GM12801 (cell line): ENCODE measurements around the gene NYNRIN.
A peak's percentile ranks its signal among the peaks of the same experiment; 100 is the strongest.

Source experiments
- TF ChIP-seq, protein P1 (sequence below): IDR thresholded peaks from one replicate; pipeline ENCODE4 v1.5.1; 2011; ENCODE audit warnings: control low read depth; ENCODE audit not compliant: insufficient read length; ENCODE audit errors: extremely low read depth

NYNRIN gene

GRCh38 chr14:24430682-24431568 is 32.1 kb downstream of the NYNRIN start:
- TF ChIP-seq, protein P1, sequence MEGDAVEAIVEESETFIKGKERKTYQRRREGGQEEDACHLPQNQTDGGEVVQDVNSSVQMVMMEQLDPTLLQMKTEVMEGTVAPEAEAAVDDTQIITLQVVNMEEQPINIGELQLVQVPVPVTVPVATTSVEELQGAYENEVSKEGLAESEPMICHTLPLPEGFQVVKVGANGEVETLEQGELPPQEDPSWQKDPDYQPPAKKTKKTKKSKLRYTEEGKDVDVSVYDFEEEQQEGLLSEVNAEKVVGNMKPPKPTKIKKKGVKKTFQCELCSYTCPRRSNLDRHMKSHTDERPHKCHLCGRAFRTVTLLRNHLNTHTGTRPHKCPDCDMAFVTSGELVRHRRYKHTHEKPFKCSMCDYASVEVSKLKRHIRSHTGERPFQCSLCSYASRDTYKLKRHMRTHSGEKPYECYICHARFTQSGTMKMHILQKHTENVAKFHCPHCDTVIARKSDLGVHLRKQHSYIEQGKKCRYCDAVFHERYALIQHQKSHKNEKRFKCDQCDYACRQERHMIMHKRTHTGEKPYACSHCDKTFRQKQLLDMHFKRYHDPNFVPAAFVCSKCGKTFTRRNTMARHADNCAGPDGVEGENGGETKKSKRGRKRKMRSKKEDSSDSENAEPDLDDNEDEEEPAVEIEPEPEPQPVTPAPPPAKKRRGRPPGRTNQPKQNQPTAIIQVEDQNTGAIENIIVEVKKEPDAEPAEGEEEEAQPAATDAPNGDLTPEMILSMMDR: no peak

- TF ChIP-seq, protein P1: peak; percentile 75
Measured at GRCh38 chr14:24431569-24432258, 32.9 kb downstream of the NYNRIN start.

DNA sequence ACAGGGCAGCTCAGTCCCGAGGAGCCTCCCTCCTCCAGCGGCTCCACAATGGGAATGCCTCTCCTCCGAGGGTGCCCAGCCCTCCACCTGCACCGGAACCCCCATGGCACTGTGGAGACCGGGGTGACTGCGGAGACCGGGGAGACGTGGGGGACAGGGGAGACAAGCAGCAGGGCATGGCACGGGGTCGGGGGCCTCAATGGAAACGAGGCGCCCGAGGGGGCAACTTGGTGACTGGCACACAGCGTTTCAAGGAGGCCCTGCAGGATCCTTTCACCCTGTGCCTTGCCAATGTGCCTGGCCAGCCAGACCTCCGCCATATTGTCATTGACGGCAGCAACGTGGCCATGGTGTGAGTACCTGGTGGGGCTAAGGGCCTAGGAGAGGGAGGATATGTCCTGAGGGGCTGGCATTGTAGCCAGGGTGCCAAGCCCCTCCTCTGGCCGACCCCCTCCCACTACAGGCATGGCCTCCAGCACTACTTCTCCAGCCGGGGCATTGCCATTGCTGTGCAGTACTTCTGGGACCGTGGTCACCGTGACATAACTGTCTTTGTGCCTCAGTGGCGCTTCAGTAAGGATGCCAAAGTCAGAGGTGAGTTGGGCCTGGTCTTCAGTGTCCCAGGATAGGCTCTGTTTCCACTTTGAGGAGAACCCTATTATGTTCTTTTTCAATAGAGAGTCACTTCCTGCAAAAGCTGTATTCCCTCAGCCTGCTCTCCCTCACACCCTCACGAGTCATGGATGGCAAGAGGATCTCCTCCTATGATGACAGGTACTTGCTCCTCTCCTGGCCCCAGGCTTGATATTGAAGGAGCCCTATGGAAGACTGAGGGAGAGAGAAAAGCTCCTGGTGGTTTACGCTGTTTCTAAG is 33.7 kb downstream of the NYNRIN start:
- TF ChIP-seq, protein P1: no peak

GRCh38 chr14:24434036-24434435 is 35.2 kb downstream of the NYNRIN start:
- TF ChIP-seq, protein P1: no peak

GRCh38 chr14:24434676-24435075 is 35.9 kb downstream of the NYNRIN start:
- TF ChIP-seq, protein P1: no peak

DNA sequence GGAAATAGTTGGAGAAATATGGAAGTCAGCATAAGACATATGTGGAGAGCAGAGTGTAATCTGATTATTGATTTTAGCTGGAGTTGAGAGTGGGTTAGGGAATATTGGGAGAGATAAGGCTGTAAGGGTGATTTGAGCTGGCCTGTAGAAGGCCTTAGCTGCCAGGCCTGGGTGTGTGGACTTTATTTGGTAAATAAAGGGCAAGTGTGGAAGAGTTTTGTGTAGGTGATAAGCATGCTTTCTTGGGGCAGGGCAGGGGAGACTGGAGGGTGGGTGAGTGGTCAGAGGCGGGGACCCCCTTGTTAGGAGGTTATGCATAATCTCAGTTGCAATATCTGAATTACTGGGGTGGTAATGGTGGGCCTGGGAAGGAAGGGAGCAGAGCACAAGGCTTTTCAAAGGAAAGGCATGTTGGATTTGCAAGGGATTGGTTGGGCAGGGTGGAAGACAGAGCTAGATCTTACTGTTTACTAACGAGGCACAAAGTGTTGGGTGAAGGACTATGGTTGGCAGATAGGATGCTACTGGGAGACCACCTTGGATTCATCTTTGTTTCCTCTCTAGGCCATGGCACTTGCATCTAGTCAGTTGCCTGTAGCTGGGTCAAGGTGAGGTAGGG is 36.5 kb downstream of the NYNRIN start:
- TF ChIP-seq, protein P1: no peak

DNA sequence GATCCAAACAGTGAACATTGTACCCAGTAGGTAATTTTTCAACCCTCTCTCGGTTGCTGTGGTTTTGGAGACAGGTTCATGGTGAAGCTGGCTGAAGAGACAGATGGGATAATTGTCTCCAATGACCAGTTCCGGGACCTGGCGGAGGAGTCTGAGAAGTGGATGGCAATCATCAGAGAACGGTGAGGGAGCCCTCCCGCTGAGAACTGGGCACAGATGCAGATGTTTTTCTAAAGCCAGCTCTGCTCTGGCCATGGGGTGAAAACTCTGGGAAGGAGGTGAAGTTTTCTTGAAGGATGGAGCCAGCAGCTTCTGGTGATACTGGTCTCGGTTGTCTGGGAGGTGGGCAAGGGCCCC is 37.2 kb downstream of the NYNRIN start:
- TF ChIP-seq, protein P1: no peak
